Esophagus muscularis mucosa (tissue), 3 donors: Measurements from ENCODE around the gene SKI.

Experiments
- CTCF ChIP-seq, 3 experiments: fragments of 200-600 bp in 2 of 3; fragments of 450-650 bp in 1 of 3; sonication (generic) in 2 of 3; IDR thresholded peaks; one replicate each; pipeline ENCODE4 v1.5.1; 2017 to 2019; ENCODE audit warnings: antibody characterized with exemption in 3 of 3, mild to moderate bottlenecking in 2 of 3, moderate library complexity in 1 of 3
- POLR2A ChIP-seq: fragments of 450-650 bp; IDR thresholded peaks from one replicate; pipeline ENCODE4 v1.6.1; 2017; ENCODE audit warnings: antibody characterized with exemption, moderate library complexity, mild to moderate bottlenecking, low read depth

DNA sequence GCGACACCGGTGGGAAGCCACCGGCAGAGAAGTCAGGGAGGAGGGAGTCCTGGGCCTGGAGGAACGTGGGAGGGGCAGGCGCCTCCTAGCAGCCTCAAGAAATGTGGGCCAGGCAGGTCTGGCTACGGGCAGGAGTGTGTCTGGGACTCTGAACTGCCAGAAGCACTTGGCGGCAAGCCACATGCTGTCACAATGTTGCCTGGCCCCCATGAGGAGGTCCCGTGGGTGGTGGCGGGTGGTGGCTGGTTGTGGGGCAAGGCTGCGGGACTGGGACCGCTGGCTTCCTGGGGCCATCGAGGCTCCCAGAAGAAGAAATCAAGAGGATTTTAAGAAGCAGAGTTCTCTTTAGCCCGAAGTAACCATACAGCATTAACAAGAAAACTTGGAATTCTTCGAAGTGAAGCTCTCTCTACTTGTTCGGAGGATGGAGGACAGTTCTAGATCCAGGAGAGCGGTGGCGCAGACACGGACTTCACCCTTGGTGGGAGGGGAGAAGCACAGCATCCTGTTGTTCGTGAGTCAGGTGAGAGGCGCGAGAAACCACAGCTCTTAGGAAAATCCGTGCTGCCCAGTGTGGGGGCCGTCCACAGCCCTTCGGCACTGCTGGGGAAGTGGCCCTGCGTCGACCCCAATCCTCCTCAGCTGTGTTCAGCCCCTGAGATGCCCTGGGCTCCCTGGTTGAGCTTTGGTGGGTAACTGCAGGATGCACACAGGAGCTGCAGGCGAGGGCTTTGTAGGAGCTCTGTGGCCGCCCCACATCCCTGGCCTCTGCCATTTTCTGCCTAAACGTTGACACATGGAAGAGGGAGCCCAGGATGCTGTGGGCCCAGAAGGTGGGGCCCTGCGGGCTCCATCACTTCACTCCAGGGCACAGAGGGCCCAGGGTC is 12.4 kb downstream of the SKI start:
- no peak for TF ChIP-seq CTCF (IDR thresholded peaks at IDR 0.05)
- no peak for TF ChIP-seq POLR2A
